Measurements from ENCODE around the gene RGS6.

- TF ChIP-seq CTCF (IDR thresholded peaks at IDR 0.05), result no peak
- TF ChIP-seq POLR2AphosphoS5 (IDR thresholded peaks at IDR 0.05), result no peak
- TF ChIP-seq POLR2A (IDR thresholded peaks at IDR 0.05), result no peak
Measured at GRCh38 chr14:72070458-72070857, 138.2 kb downstream of the RGS6 start.
